Brain microvascular endothelial cell (primary cell): Measurements from ENCODE around the gene HIBADH.

Experiments
- DNase-seq: peaks from one replicate; pipeline ENCODE4 v3.0.0-alpha.2; 2020
- H3K27ac ChIP-seq: fragments of 250-450 bp; sonication (Bioruptor Pico); 2 replicates; pipeline ENCODE4 v1.5.1; 2020; ENCODE audit warnings: mild to moderate bottlenecking, moderate library complexity
- H3K27me3 ChIP-seq: fragments of 250-450 bp; sonication (Bioruptor Pico); replicated peaks from 2 replicates; pipeline ENCODE4 v1.5.1; 2020; ENCODE audit warnings: mild to moderate bottlenecking
- H3K36me3 ChIP-seq: fragments of 250-450 bp; sonication (Bioruptor Pico); replicated peaks from 2 replicates; pipeline ENCODE4 v1.5.1; 2020; ENCODE audit warnings: mild to moderate bottlenecking
- H3K4me3 ChIP-seq: 2 replicates; pipeline ENCODE4 v1.5.1; 2011; ENCODE audit warnings: low read depth, mild to moderate bottlenecking, control low read depth, low read length, moderate library complexity
- in situ Hi-C: cut with HindIII; loops from 2 replicates; pipeline ENCODE4 v1.10.0; 2017; ENCODE audit warnings: low sequenced_read_pairs, low pct_ligation_motif_present
- TF ChIP-seq, protein P1 (sequence below): IDR thresholded peaks from 2 replicates; pipeline ENCODE4 v1.5.1; 2011; ENCODE audit warnings: low read depth, mild to moderate bottlenecking, moderate library complexity, low read length, control low read depth, inconsistent platforms; ENCODE audit errors: missing control alignments

The HIBADH gene

DNA sequence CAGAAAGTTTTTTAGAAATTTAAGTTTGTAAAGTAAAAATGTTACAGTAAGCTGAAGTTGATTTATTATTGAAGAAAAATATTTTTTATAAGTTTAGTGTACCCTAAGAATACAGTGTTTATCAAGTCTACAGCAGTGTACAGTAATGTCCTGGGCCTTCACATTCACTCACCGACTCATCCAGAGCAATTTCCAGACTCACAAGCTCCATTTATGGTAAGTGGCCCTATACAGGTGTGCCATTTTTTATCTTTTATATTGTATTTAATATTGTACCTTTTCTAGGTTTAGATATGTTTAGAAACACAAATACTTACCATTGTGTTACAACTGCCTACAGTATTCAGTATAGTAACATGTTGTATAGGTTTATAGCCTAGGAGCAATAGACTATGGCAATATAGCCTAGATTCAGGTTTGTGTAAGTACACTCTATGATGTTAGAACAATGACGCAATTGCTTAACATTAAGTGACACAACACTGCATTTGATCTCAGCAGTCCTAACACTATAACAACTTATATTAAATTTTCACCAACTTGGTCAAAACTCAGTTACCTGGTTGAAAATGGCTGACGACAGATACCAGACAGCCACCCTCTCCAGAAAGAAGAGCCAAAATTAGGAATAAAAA is 45.7 kb downstream of the HIBADH start:
- H3K4me3 ChIP-seq = no peak overlapping the region
- DNase-seq = no peak
- no peak overlapping the region for H3K27ac ChIP-seq
- H3K27me3 ChIP-seq = no peaks in the 10 kb centered on the region
- in situ Hi-C loops = no loop called here
- no peaks in the 10 kb centered on the region for H3K36me3 ChIP-seq
- TF ChIP-seq, protein P1, sequence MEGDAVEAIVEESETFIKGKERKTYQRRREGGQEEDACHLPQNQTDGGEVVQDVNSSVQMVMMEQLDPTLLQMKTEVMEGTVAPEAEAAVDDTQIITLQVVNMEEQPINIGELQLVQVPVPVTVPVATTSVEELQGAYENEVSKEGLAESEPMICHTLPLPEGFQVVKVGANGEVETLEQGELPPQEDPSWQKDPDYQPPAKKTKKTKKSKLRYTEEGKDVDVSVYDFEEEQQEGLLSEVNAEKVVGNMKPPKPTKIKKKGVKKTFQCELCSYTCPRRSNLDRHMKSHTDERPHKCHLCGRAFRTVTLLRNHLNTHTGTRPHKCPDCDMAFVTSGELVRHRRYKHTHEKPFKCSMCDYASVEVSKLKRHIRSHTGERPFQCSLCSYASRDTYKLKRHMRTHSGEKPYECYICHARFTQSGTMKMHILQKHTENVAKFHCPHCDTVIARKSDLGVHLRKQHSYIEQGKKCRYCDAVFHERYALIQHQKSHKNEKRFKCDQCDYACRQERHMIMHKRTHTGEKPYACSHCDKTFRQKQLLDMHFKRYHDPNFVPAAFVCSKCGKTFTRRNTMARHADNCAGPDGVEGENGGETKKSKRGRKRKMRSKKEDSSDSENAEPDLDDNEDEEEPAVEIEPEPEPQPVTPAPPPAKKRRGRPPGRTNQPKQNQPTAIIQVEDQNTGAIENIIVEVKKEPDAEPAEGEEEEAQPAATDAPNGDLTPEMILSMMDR = no peak

- no peak overlapping the region for H3K27ac ChIP-seq
- in situ Hi-C loops = no loop called here
- TF ChIP-seq, protein P1 = no peak
- no peaks in the 10 kb centered on the region for H3K36me3 ChIP-seq
- DNase-seq = no peak
- no peaks in the 10 kb centered on the region for H3K27me3 ChIP-seq
- no peak overlapping the region for H3K4me3 ChIP-seq
Observed at GRCh38 chr7:27616186-27616491, 46.5 kb downstream of the HIBADH start.

DNA sequence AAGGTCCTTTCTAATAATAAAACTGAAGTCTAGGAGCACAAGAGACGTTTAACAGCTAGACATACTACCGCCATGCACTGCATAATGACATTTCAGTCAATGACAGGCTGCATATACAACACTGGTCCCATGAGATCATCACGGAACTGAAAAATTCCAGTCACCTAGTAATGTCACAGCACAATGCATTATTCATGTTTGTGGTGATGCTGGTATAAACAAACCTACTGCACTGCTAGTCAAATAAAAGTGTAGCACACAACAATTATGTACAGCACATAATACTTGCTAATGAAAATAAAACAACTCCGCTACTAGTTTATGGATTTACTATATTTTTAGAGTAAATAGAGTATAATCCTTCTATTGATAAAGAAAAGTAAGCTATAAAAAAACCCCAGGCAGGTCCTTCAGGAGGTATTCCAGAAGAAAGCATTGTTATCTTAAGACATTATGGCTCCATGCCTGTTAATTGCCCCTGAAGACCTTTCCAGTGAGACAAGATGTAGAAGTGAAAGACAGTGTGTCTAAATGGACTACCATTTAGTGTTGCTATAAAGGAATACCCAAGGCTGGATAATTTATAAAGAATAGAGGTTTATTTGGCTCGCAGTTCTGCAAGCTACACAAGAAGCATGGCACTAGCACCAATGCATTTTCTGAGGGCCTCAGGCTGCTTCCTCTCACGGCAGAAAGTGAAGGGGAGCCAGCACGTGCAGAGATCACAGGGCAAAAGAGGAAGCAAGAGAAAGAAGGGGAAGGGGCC is 47.1 kb downstream of the HIBADH start:
- Histone ChIP-seq H3K36me3 (no peaks in the 10 kb centered on the region), H3K4me3 (no peak overlapping the region), H3K27me3 (no peaks in the 10 kb centered on the region), H3K27ac (no peak overlapping the region)
- TF ChIP-seq, protein P1 = no peak
- in situ Hi-C loops = no loop called here
- DNase-seq = no peak

DNA sequence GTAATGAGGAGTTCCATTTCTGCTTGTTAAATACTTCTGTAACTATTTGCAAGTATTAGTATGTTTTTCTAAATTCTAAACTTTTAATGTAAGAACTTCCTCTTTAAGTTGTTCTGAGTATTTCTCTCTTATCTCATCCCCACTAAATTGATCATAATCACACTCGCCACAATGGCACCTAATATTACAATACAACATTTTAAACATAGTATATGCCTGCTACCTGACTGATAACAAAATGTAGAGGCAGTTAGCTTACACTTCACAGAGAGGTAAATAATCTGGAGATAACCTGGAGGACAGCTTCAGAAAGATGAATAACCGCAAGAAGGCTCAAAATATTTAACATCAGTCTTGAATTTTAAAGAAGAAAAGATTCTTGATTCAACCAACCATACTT is 48.6 kb downstream of the HIBADH start:
- TF ChIP-seq, protein P1 = no peak
- Histone ChIP-seq H3K4me3 (no peak overlapping the region), H3K36me3 (no peaks in the 10 kb centered on the region), H3K27me3 (no peaks in the 10 kb centered on the region), H3K27ac (no peak overlapping the region)
- no peak for DNase-seq
- in situ Hi-C loops = no loop called here

DNA sequence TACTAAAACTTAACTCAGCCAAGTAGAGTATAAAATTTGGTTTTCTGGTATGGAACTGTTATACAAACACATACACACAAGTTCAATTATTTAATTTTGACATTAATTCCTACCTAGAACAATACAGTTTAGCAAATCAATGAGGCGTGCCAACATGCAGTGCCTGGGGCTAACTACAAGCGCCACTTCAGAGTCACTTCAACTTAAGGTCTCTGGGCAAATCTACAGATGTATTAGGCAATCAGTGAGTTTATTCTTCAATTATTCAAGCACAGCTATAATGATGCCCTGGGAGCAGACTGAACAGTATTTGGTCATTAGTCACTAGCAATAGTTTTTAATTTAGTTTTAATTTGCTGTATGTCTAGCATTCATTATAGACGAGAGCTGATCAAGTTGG is 51.6 kb downstream of the HIBADH start:
- Histone ChIP-seq H3K27me3 (no peaks in the 10 kb centered on the region), H3K27ac (no peak overlapping the region), H3K4me3 (no peak overlapping the region), H3K36me3 (no peaks in the 10 kb centered on the region)
- in situ Hi-C loops = no loop called here
- DNase-seq = no peak
- TF ChIP-seq, protein P1 = no peak
